Suppressor macrophage (primary cell): ENCODE measurements around the gene TMEM239.
"Not testable (repeated sequence)": the region's sequence is repeated elsewhere in the genome, so short reads cannot be mapped to it uniquely, and the experiment has no call there.

Experiments used
- DNase-seq, 4 experiments: peaks; one replicate each; pipeline ENCODE4 v3.0.0-alpha.2; 2020 to 2022

Gene TMEM239

GRCh38 chr20:2820896-2821869 is 5.0 kb downstream of the TMEM239 start:
- DNase-seq: no peak

- no peak for DNase-seq
Measured at GRCh38 chr20:2822073-2822472, 5.9 kb downstream of the TMEM239 start.

GRCh38 chr20:2825761-2826160 is 9.6 kb downstream of the TMEM239 start:
- no peak for DNase-seq

- DNase-seq: no peak
Measured at GRCh38 chr20:2826655-2827054, 10.5 kb downstream of the TMEM239 start.

- no peak for DNase-seq
Measured at GRCh38 chr20:2829376-2829775, 13.2 kb downstream of the TMEM239 start.

- not testable (repeated sequence) for DNase-seq
Measured at GRCh38 chr20:2831206-2831605, 15.0 kb downstream of the TMEM239 start.

- peak; percentile 32 to 72 (median 50) for DNase-seq
Measured at GRCh38 chr20:2833761-2834160, 17.6 kb downstream of the TMEM239 start.

GRCh38 chr20:2834401-2835110 is 18.4 kb downstream of the TMEM239 start:
- peak in 2 of 4 experiments; percentile 24 to 45 for DNase-seq

- no peak for DNase-seq
Measured at GRCh38 chr20:2835331-2835796, 19.2 kb downstream of the TMEM239 start.

- no peak for DNase-seq
Measured at GRCh38 chr20:2836035-2836434, 19.9 kb downstream of the TMEM239 start.

- DNase-seq: no peak
Measured at GRCh38 chr20:2837221-2837960, 21.2 kb downstream of the TMEM239 start.

- DNase-seq: no peak
Measured at GRCh38 chr20:2838170-2838797, 22.1 kb downstream of the TMEM239 start.

- no peak for DNase-seq
Measured at GRCh38 chr20:2838847-2839671, 22.9 kb downstream of the TMEM239 start.

GRCh38 chr20:2839732-2840137 is 23.6 kb downstream of the TMEM239 start:
- no peak for DNase-seq

GRCh38 chr20:2840138-2840966 is 24.2 kb downstream of the TMEM239 start, which contains the start of the genes PCED1A and VPS16:
TSS of gene PCED1A (minus strand) at chr20:2840655. CDS start at chr20:2839912, 743 bp downstream.
TSS of gene VPS16 (plus strand) at chr20:2840745. CDS start at chr20:2840775, 30 bp downstream.
- DNase-seq: peak; percentile 91 to 96 (median 94)

- peak; percentile 26 to 69 (median 50) for DNase-seq
Measured at GRCh38 chr20:2840967-2841531, 24.9 kb downstream of the TMEM239 start.

GRCh38 chr20:2845607-2846006 is 29.4 kb downstream of the TMEM239 start:
- no peak for DNase-seq

GRCh38 chr20:2846698-2847097 is 30.5 kb downstream of the TMEM239 start:
- no peak for DNase-seq

GRCh38 chr20:2847802-2848201 is 31.6 kb downstream of the TMEM239 start:
- DNase-seq: no peak

GRCh38 chr20:2849529-2849928 is 33.4 kb downstream of the TMEM239 start:
- DNase-seq: peak in 1 of 4 experiments; percentile 34
